NCI-H2107 (cell line): ENCODE results near the gene TPRG1.

Source experiments
- DNase-seq: peaks from one replicate; lab custom pipeline; 2025; lab: John Stamatoyannopoulos, UW

The TPRG1 gene

GRCh38 chr3:189171707-189172106, at the start of gene TPRG1:
Gene TPRG1 (plus strand): TSS chr3:189171971. CDS start chr3:189207385, 35,414 bp downstream.
- DNase-seq = no peak

- DNase-seq = no peak
Measured at GRCh38 chr3:189122110-189122509, 49.7 kb upstream of the TPRG1 start.

- DNase-seq = no peak
Measured at GRCh38 chr3:189122526-189123205, 49.1 kb upstream of the TPRG1 start.

DNA sequence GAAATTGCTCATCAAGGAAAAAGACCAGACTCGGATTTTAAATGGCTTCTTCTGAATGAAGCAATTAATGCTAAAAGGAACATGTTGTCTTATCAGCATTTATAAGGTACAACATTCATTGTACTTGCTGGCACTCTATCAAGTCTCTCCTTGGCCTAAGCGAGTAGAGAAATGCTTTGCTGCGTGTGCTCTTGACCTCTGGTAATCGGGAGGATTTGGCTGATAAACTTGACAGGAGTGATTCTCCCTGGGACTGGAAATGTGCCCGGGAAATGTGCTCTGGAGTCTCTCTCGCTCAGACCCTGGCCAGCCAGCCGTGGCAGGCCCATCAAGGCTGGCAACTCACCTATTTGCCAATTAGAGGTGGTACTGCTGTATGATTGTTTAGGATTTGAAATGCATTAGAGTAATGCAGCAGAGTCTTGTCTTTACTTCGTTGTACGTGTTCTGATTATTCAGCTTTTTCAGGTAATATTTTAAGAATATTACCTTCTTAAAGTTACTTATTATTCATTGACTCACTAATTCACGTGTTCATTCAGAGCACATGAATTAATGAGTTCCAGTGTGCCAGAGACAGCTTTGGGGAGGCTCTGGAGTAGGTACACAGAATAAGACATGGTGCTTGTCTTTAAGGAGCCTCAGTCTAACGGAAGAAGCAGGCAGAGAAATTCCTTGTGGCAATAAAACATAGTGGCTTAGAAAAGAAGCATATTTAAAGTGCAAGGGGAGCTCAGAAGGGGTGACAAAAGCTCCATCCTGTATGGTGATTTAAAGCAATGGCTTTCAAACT, 48.0 kb upstream of the TPRG1 start:
- DNase-seq = no peak

DNA sequence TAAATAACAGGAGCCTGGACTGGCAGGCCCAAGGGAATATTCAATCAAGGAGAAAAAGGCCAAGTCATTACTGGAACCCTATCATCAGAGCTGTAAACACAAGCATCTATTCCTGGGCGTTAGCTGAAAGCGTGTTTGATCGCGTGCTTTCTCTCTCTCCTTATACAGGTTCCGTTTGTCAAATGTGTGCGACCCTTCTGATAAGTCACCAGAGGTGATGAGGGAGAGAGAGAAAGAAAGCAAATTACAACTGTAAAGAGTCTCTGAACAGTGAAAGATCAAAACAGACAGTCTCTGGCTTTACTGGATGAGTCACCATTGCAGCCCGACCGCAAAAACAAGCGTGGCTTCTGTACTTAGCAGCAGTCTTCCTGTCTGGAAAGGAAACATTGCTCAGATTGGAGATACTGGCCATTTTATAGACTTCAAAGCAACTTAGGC, 39.5 kb upstream of the TPRG1 start:
- DNase-seq = no peak

DNA sequence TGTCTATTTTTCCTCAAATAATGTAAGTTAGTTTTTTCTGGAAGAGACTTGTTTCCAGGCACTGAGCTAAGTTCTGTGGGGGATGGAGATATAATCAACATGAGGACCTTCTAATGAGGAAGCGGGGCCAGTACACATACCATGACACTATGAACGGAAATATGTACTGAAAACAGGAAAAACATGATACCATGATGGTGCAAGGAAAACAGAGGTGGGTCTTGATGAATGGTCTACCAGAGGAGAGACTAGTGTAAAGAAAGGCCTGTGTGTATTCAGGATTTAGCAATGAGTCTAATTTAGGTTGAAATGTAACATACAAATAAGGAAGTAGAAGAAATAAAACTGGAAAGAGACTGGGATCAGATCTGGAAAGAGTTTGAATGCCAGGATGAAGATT, 38.9 kb upstream of the TPRG1 start:
- no peak for DNase-seq

DNA sequence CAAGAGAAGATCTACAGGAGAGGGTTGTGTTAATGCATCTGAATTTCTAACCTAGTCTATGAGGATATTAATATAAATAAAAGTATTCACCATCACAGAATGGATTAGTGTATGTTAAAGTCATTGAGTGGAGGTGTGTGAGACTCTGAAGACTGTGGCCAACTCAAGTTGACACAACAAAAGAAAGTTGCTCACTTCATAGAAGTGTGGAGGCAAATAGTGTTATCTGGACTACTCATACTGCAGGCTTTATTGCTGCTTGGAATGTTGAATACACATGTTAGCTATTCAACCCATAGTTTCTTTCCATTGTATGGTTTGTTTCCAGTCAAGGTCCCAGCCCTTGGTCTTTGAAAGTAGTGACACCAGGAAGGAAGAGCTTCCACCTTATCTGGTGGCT, 38.0 kb upstream of the TPRG1 start:
- no peak for DNase-seq

- no peak for DNase-seq
Measured at GRCh38 chr3:189137416-189137815, 34.4 kb upstream of the TPRG1 start.

DNA sequence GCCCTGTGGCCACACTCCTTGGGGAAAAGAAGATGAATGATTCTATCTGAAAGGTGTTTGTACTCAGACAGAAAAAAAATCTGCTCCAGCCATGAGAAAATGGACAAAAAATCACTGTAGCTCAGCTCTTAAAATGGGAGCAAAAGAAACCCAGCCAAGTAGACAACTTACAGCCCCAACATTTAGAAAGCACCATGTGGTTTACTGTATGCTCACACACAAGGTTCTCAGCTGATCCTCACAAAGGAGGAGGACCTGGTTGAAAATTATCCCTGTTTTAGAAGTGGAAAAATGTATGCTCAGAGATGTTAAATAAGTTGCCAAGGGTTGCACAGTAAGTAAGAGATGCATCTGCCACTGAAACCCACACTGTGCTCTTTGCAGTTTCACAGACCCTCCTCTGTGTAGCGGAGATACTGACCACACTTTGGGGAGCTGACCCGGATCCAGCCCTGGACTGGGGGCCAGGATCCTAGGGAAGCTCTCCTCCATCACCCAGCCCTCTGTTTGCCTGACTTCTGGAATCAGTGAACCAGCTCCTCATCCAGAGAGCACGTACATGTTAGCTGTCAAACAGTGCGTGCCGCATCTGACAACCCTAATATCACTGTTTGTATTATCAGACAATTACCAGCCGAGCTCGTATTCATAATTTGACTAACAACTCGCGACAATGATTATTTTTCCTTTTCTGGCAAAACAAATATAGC, 32.7 kb upstream of the TPRG1 start:
- DNase-seq = no peak

GRCh38 chr3:189139611-189139940, 32.2 kb upstream of the TPRG1 start:
- DNase-seq = no peak

GRCh38 chr3:189142527-189142926, 29.2 kb upstream of the TPRG1 start:
- no peak for DNase-seq

DNA sequence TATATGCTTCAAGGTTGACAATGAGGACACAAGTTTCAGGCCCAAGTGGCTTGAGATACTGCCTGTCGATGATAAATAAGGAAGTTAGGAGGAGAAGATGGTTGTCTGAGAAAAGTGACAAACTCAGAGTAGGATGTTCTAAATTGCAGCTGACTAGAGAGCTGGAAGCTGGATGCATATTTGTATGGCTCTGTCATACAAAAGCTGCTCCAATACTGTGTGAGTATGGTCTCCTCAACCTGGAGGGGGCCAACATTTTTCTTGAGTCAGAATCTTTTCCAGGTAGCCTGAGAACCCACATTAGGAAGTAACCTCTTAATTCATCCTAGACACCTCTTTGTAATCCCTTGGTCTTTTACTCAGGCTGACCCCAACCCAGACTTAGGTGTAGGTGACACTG, 28.4 kb upstream of the TPRG1 start:
- no peak for DNase-seq

GRCh38 chr3:189143771-189144170, 28.0 kb upstream of the TPRG1 start:
- DNase-seq = no peak

DNA sequence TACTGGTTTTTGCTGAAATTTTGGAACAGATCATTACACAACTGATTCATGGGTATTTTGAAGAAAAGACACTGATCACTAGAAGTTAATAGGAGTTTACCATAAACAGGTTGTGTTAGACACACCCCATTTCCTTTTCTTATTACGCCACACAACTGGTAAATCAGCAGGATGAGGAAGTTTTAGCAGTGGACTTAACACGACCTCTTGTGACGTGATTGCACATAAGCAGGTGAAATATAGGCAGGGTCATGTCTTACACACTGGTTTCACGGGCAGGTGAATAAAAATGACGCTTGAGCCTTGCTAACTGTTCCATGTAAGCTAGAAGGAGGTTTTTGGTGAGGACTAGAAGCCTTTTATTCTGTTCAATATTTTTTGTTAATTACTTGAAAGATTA, 27.1 kb upstream of the TPRG1 start:
- DNase-seq = no peak

DNA sequence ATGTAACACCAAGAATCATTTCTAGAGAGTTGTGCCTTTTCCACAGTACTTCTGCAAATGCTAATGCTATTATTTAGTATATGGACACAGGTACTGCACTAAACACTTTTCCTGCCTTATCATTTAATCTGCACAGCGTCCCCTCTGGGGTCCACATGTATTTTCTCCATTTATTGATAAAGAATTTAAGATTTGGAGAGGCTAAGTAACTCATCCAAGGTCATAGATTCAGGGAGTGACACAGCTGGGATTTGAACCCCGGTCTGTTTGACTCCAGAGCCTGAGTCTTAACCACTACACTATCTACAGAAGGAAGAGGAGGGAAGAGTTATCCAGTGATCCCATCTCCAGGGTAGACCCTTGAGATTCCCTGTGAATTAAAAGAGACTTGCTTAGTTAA, 24.9 kb upstream of the TPRG1 start:
- no peak for DNase-seq

GRCh38 chr3:189148081-189148507, 23.7 kb upstream of the TPRG1 start:
- peak; percentile 63 for DNase-seq

- no peak for DNase-seq
Measured at GRCh38 chr3:189149203-189149602, 22.6 kb upstream of the TPRG1 start.

DNA sequence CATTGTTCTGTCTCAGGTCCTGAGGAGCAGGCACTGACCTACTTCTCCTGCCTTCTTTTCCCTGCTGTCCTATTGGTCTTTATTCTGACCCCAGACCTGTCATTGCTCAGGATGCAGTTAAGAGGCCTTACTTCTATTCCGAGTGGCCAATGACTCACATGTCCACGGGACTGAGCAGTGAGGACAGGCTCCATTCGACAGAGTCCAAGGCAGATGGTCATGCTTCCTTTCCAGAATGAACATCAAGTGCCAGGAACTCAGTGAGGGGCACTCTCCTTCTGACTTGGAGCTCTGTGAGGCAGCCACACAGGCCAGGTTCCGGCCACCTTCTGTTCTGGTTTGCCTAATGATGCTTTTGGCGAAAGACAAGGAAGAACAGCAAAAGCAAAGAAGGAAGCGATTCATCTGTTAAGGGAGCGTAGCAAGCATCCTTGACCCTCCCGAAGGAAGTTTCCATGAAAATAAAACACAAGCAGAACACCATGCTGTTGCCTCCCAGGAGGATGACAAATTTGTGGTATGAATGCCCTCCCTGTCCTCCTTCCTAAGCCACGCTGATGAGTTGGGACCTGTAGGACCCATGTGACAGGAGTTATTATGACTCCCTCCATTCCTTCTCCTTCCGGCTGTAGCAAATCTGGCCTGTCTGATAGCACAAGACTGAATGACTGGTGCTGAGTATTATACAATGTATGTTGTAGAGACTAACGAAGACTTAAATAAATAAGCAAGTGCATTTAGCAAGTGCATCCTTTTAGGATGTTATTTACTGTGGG, 14.4 kb upstream of the TPRG1 start:
- DNase-seq = no peak

GRCh38 chr3:189158034-189158433, 13.7 kb upstream of the TPRG1 start:
- DNase-seq = no peak

GRCh38 chr3:189160519-189161309, 11.1 kb upstream of the TPRG1 start:
- DNase-seq = no peak

DNA sequence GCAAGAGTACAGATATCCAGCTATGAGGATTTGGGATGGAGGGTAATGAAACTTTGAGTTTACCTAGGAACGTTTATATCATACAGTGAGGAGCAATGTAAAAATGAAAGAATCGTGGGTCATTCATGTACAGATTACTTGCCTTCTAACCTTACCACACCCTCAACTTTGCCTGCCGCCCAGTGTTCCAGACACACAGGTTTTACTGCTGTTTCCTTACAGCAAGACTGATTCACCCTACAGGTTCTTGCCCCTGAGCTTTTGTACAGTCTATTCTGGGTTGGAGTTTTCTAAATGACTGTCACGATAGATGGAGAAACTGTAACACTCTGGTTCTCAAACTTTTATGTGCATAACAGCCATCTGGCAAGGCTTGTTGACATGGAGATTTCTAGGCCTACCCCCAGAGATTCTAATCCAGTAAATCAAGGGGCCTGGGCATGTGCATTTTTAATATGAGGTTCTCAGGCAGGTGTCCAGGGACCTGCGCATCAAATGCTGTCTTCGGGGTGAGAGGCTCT, 6.6 kb upstream of the TPRG1 start:
- no peak for DNase-seq
